GM18909 (cell line): Measurements from ENCODE around the gene RSRC1.
A peak's percentile ranks its signal among the peaks of the same experiment; 100 is the strongest.
"Not testable (repeated sequence)": the region's sequence is repeated elsewhere in the genome, so short reads cannot be mapped to it uniquely, and the experiment has no call there.

ENCODE experiments used
- ATAC-seq: cut with Tn5 transposase; IDR thresholded peaks from one replicate; pipeline ENCODE4 v1.9.1; 2021; ENCODE audit warnings: mild to moderate bottlenecking; ENCODE audit not compliant: unreplicated experiment, poor library complexity

The RSRC1 gene

GRCh38 chr3:158109804-158110657 lies at the start of gene RSRC1:
RSRC1 (plus strand) TSS chr3:158110089; CDS start chr3:158122105, 12,016 bp downstream.
- peak; percentile 91 for ATAC-seq

GRCh38 chr3:158065574-158065973 lies 44.3 kb upstream of the RSRC1 start:
- ATAC-seq: not testable (repeated sequence)

- no peak for ATAC-seq
These were observed 37.1 kb upstream of the RSRC1 start for GRCh38 chr3:158072790-158073189.

- no peak for ATAC-seq
These were observed 35.3 kb upstream of the RSRC1 start for GRCh38 chr3:158074591-158074990.

GRCh38 chr3:158079599-158079998 lies 30.3 kb upstream of the RSRC1 start:
- ATAC-seq: no peak

GRCh38 chr3:158084651-158085050 lies 25.2 kb upstream of the RSRC1 start:
- ATAC-seq: no peak

GRCh38 chr3:158085358-158085757 lies 24.5 kb upstream of the RSRC1 start:
- no peak for ATAC-seq

- ATAC-seq: no peak
These were observed 24.0 kb upstream of the RSRC1 start for GRCh38 chr3:158085931-158086330.

- ATAC-seq: no peak
These were observed 23.5 kb upstream of the RSRC1 start for GRCh38 chr3:158086361-158086760.

- no peak for ATAC-seq
These were observed 23.1 kb upstream of the RSRC1 start for GRCh38 chr3:158086776-158087175.

GRCh38 chr3:158091531-158091930 lies 18.4 kb upstream of the RSRC1 start:
- no peak for ATAC-seq

- no peak for ATAC-seq
These were observed 16.4 kb upstream of the RSRC1 start for GRCh38 chr3:158093526-158093925.

- ATAC-seq: peak; percentile 54
These were observed 15.4 kb upstream of the RSRC1 start for GRCh38 chr3:158094235-158095110.

- peak; percentile 23 for ATAC-seq
These were observed 14.6 kb upstream of the RSRC1 start for GRCh38 chr3:158095111-158095813.

- ATAC-seq: no peak
These were observed 13.8 kb upstream of the RSRC1 start for GRCh38 chr3:158095814-158096704.

GRCh38 chr3:158097081-158097592 lies 12.8 kb upstream of the RSRC1 start:
- no peak for ATAC-seq

- peak; percentile 82 for ATAC-seq
These were observed 12.1 kb upstream of the RSRC1 start for GRCh38 chr3:158097593-158098308.

GRCh38 chr3:158098309-158098639 lies 11.6 kb upstream of the RSRC1 start:
- no peak for ATAC-seq
